Ovary (tissue), 9 donors: ENCODE measurements around the gene TRAF3. TPM values are rescaled to one million over a fixed set of nuclear protein-coding genes. Genes with fewer than 3 reads are reported as not detected.

Source experiments
- DNase-seq, 5 donors: peaks; one replicate each; pipeline ENCODE4 v3.0.0-alpha.2; 2019 to 2020
- H3K27ac ChIP-seq, 2 donors: fragments of 200-600 bp; one replicate each; pipeline versions ENCODE4 v1.5.1 to v1.8.0; 2019 to 2022
- H3K27me3 ChIP-seq: fragments of 200-600 bp; one replicate; pipeline ENCODE4 v1.8.0; 2022
- H3K36me3 ChIP-seq: fragments of 200-600 bp; sonication (generic); one replicate; pipeline ENCODE4 v1.5.1; 2019
- H3K4me1 ChIP-seq: one replicate; pipeline ENCODE4 v1.8.1; 2013; ENCODE audit warnings: mild to moderate bottlenecking, moderate library complexity; ENCODE audit not compliant: insufficient read depth
- H3K4me3 ChIP-seq: fragments of 200-600 bp; sonication (generic); one replicate; pipeline ENCODE4 v1.5.1; 2017
- H3K9me3 ChIP-seq, 2 donors: fragments of 200-600 bp in 1 of 2; sonication (generic) in 1 of 2; one replicate each; pipeline versions ENCODE4 v1.5.1 to v1.8.1; 2013 to 2019; ENCODE audit warnings: mild to moderate bottlenecking in 1 of 2, moderate library complexity in 1 of 2
- EP300 ChIP-seq: sonication (generic); formaldehyde crosslinking; IDR thresholded peaks from one replicate; pipeline ENCODE4 v1.6.1; 2017; ENCODE audit warnings: antibody characterized with exemption
- POLR2A ChIP-seq: fragments of 450-650 bp; IDR thresholded peaks from one replicate; pipeline ENCODE4 v1.6.1; 2017; ENCODE audit warnings: antibody characterized with exemption, mild to moderate bottlenecking, moderate library complexity
- WGBS, 3 donors: extraction: QIAGEN DNeasy Blood & Tissue Kit in 1 of 3; methylation state at CpG; one replicate each; pipeline versions ENCODE4 v1.1.5 to v1.1.7; 2013 to 2017; 5-methylcytosine and 5-hydroxymethylcytosine counted together
- intact Hi-C, 4 donors: fragments of 100-400 bp; cut with DNase I; formaldehyde crosslinking; loops; one replicate each; pipeline versions ENCODE4 v1.11.0 to v1.15.1; 2022 to 2023
- polyA plus RNA-seq, 2 donors: library from polyadenylated mRNA; stranded (reverse); fragments of 200-250 nt in 1 of 2; fragments of 350-450 nt in 1 of 2; fragmentation: Illumina TruSeq in 1 of 2; extraction: RNeasy Lipid Tissue Mini Kit (QIAGEN cat#74804) in 1 of 2; gene quantifications; one replicate each; pipeline ENCODE4 v1.2.3, GENCODE V29; 2013 to 2014
- total RNA-seq, 7 donors: library from RNA; depleted of rRNA in 2 of 7; stranded (reverse); fragments of >200 nt in 2 of 7; fragmentation: NEBNext Ultra II Directional in 3 of 7; extraction: Animal tissue kit (Norgen Biotek cat#: 25700) in 3 of 7; gene quantifications; one replicate each; pipeline versions ENCODE4 v1.1.0 to v1.2.4, GENCODE V29; 2016 to 2023
- TF ChIP-seq, protein P1 (sequence below), 3 donors: fragments of 450-650 bp in 2 of 3; fragments of 200-600 bp in 1 of 3; IDR thresholded peaks; one replicate each; pipeline versions ENCODE4 v1.5.1 to v1.8.0; 2016 to 2022; ENCODE audit warnings: antibody characterized with exemption in 3 of 3, mild to moderate bottlenecking in 1 of 3
- donor health status: DM: no; HTN: no; CAD: no; lungs with moderate emphysema.
- donor health status: DM: no; HTN: no; CAD: no.
- donor health status: Bipolar disorder and iron deficiency.
- donor health status: DM: yes; HTN: yes; CAD: no.
- donor health status: DM: no; HTN: no; CAD: no.
- donor health status: DM: yes; HTN: yes; CAD: no.

Gene TRAF3
- total and polyA plus RNA-seq, 9 donors: 2.9 to 17.0 (median 11.4) TPM

DNA sequence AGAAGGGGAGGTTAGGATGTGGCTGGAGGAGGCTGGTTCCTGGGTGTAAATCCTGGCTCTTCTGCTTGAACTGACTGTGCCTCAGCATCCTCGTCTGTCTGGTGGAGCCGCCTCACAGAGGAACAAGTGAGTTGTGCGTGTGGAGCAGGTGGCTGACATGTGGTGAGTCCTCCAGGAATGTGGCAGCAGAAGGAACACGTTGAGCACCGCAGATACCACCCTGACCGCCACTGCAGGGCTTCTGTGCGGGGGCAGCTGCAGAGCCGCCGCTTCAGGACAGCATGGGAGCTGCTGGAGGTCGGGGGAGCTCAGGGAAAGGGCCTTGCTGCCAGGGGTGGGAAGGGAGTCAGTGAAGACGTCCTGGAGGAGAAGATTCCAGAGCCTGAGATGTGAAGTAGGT is 48.9 kb downstream of the TRAF3 start:
- Histone ChIP-seq H3K27ac (no peak overlapping the region), H3K36me3 (no peaks in the 10 kb centered on the region), H3K27me3 (no peaks in the 10 kb centered on the region), H3K4me3 (no peak overlapping the region), H3K4me1 (peaks cover 3% of the 10 kb centered on the region), H3K9me3 (no peaks in the 10 kb centered on the region)
- no peak for DNase-seq
- TF ChIP-seq, protein P1, sequence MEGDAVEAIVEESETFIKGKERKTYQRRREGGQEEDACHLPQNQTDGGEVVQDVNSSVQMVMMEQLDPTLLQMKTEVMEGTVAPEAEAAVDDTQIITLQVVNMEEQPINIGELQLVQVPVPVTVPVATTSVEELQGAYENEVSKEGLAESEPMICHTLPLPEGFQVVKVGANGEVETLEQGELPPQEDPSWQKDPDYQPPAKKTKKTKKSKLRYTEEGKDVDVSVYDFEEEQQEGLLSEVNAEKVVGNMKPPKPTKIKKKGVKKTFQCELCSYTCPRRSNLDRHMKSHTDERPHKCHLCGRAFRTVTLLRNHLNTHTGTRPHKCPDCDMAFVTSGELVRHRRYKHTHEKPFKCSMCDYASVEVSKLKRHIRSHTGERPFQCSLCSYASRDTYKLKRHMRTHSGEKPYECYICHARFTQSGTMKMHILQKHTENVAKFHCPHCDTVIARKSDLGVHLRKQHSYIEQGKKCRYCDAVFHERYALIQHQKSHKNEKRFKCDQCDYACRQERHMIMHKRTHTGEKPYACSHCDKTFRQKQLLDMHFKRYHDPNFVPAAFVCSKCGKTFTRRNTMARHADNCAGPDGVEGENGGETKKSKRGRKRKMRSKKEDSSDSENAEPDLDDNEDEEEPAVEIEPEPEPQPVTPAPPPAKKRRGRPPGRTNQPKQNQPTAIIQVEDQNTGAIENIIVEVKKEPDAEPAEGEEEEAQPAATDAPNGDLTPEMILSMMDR (IDR thresholded peaks at IDR 0.05): no peak
- TF ChIP-seq EP300 (no peak), POLR2A (no peak)
- WGBS, 3 donors: 84 to 90% (median 84%) methylated on average over 11 of the region's 11 CpGs
- intact Hi-C loops: no loop called here

DNA sequence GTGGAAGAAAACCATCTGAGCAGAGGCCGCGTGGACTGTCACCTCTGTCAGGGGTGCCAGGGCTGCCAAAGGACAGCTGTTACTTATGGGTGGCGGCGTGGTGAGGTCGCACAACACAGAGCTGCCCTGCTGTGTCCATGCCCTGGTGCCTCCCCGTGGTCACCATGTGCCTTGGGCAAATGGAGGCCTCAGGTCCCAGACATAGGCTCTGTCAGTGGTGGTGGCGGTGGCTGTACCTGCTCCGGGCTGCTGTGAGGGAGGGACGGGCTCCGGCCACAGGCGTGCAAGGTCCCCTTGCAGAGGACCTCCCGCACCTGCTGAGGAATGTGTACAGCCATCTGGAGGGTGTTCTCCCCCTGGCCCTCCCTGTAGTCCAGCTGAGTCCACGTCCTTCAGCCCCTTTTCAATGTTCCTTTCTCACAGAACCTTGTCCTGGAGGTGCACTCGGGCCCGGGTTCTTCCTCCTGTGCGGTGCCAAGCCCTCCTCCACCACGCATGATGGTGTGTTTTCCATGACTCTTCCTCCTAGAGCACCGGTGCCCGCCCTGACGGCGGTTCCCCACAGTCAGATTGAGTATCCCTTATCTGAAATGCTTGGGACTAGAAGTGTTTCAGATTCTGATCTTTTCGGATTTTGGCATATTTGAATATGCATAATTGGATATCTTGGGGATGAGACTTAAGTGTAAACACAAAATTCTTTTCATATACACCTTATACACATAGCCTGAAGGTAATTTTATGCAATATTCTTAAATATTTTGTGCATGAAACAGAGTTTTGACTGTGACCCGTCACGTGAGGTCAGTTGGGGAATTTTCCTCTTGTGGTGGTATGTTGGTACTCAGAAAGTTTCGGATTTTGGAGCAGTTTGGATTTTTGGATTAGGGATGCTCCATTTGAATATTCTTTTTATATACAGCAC is 49.8 kb downstream of the TRAF3 start:
- H3K9me3 ChIP-seq: no peaks in the 10 kb centered on the region
- H3K36me3 ChIP-seq: no peaks in the 10 kb centered on the region
- H3K4me3 ChIP-seq: no peak overlapping the region
- no peaks in the 10 kb centered on the region for H3K27me3 ChIP-seq
- TF ChIP-seq EP300 (no peak), POLR2A (no peak)
- intact Hi-C loops: no loop called here
- H3K4me1 ChIP-seq: peaks cover 3% of the 10 kb centered on the region
- H3K27ac ChIP-seq: no peak overlapping the region
- 92 to 93% (median 92%) methylated on average over 25 of the region's 25 CpGs for WGBS, 3 donors
- no peak for DNase-seq

DNA sequence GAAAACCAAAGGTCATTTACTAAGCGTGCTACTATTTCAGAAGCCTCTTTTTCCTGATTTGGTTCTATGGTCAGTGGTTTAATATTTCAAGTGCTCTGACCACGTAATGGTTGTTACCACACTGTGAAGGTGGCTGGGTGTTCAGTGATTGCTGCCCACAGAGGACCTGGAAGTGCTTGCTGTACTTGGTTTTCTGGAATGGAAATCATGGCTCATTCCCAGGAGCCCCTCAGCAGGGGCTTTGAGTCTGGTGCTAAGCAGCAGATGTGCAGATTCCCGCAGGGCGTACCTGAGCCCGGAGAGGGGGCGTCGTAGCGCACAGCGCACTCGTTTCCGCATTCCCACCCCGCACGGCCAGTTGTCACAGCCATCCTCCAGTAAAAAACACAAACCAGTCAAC is 50.5 kb downstream of the TRAF3 start:
- DNase-seq: no peak
- intact Hi-C loops: no loop called here
- WGBS, 3 donors: 16 to 50% (median 18%) methylated on average over 13 of the region's 13 CpGs

DNA sequence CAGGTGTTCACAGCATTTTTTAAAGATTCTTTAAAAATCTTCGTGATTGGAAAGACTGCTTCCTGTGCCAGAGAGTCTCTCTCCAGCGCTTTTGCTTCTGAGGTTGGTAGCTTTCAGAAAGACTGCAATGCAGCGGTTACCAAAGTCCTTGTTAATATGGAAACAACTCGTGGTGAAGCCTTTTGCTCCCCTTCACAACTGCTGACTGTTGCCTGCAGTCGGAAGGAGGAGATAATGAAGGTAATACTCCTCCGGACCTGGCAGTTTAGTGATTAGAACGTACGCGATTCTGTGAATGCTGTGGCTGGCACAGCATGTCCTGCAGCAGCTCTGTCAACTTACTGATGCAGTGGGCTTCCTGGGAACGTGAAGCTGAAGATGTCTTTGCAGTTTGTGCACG is 50.9 kb downstream of the TRAF3 start:
- no peaks in the 10 kb centered on the region for H3K27me3 ChIP-seq
- H3K4me1 ChIP-seq: peaks cover 3% of the 10 kb centered on the region
- intact Hi-C loops: no loop called here
- no peak overlapping the region for H3K27ac ChIP-seq
- no peaks in the 10 kb centered on the region for H3K36me3 ChIP-seq
- no peak overlapping the region for H3K4me3 ChIP-seq
- H3K9me3 ChIP-seq: no peaks in the 10 kb centered on the region
- TF ChIP-seq, protein P1 (IDR thresholded peaks at IDR 0.05): no peak
- no peak for TF ChIP-seq POLR2A
- no peak for TF ChIP-seq EP300
- WGBS, 3 donors: 9 to 29% (median 11%) methylated on average over 11 of the region's 11 CpGs
- no peak for DNase-seq

More for the DNA sequence above, 50.5 kb downstream of the TRAF3 start:
- Histone ChIP-seq H3K27ac (no peak overlapping the region), H3K4me3 (no peak overlapping the region), H3K36me3 (no peaks in the 10 kb centered on the region), H3K4me1 (peaks cover 3% of the 10 kb centered on the region), H3K9me3 (no peaks in the 10 kb centered on the region), H3K27me3 (no peaks in the 10 kb centered on the region)
- TF ChIP-seq EP300 (no peak), POLR2A (no peak)
- TF ChIP-seq, protein P1 (IDR thresholded peaks at IDR 0.05): no peak

DNA sequence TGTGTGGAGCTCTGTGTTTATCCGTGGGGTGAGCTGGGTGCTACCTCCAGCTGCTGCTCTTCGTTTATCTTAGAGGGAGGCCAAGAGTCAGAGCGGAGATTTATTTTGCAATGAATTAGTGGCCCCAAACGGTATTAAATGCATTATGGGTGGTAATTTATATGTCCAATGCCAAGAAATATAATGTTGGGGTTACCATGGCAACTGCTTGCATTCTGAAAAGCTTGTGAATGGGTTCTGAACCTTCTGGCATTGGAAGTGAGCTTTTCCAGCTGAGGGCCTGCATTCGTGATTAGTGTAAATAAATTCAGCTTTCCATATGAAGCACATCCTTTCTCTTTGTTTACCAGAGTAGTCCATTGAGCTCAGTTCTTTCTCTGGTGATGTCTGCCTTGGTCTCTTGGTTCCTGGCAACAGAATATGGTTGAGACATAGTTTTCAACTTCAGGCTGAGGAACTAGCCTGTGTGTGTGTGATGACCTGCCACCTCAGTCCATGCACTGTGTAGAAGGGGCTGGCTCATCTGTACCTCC is 51.8 kb downstream of the TRAF3 start:
- no peak overlapping the region for H3K4me3 ChIP-seq
- H3K9me3 ChIP-seq: no peaks in the 10 kb centered on the region
- intact Hi-C loops: no loop called here
- no peaks in the 10 kb centered on the region for H3K36me3 ChIP-seq
- TF ChIP-seq EP300 (no peak), POLR2A (no peak)
- TF ChIP-seq, protein P1 (IDR thresholded peaks at IDR 0.05): no peak
- H3K27me3 ChIP-seq: no peaks in the 10 kb centered on the region
- 26 to 46% (median 35%) methylated on average over 5 of the region's 5 CpGs for WGBS, 3 donors
- no peak for DNase-seq
- peaks cover 3% of the 10 kb centered on the region for H3K4me1 ChIP-seq
- H3K27ac ChIP-seq: no peak overlapping the region
